GM21825 (cell line): ENCODE measurements around the gene GP1BB.
"Not testable (repeated sequence)": the region's sequence is repeated elsewhere in the genome, so short reads cannot be mapped to it uniquely, and the experiment has no call there.

ENCODE experiments used
- ATAC-seq: cut with Tn5 transposase; IDR thresholded peaks from one replicate; pipeline ENCODE4 v1.9.1; 2021; ENCODE audit warnings: mild to moderate bottlenecking, moderate library complexity; ENCODE audit not compliant: unreplicated experiment

Gene GP1BB

GRCh38 chr22:19723232-19723982 is at the start of gene GP1BB:
Gene GP1BB, plus strand, starts transcription at chr22:19723539. Its CDS starts 31 bp downstream, at chr22:19723570.
- ATAC-seq = no peak

- ATAC-seq = no peak
Measured at GRCh38 chr22:19673660-19674059, 49.7 kb upstream of the GP1BB start.

- ATAC-seq = no peak
Measured at GRCh38 chr22:19674129-19674928, 49.0 kb upstream of the GP1BB start.

- no peak for ATAC-seq
Measured at GRCh38 chr22:19674929-19675253, 48.4 kb upstream of the GP1BB start.

- no peak for ATAC-seq
Measured at GRCh38 chr22:19675428-19675827, 47.9 kb upstream of the GP1BB start.

- ATAC-seq = not testable (repeated sequence)
Measured at GRCh38 chr22:19676437-19676836, 46.9 kb upstream of the GP1BB start.

- ATAC-seq = no peak
Measured at GRCh38 chr22:19678949-19679521, 44.3 kb upstream of the GP1BB start.

GRCh38 chr22:19679522-19680101 is 43.7 kb upstream of the GP1BB start:
- ATAC-seq = no peak

- no peak for ATAC-seq
Measured at GRCh38 chr22:19680287-19680881, 43.0 kb upstream of the GP1BB start.

- ATAC-seq = no peak
Measured at GRCh38 chr22:19680911-19681862, 42.2 kb upstream of the GP1BB start.

- no peak for ATAC-seq
Measured at GRCh38 chr22:19681863-19682245, 41.5 kb upstream of the GP1BB start.

GRCh38 chr22:19686946-19687345 is 36.4 kb upstream of the GP1BB start:
- ATAC-seq = no peak

- no peak for ATAC-seq
Measured at GRCh38 chr22:19687561-19688300, 35.6 kb upstream of the GP1BB start.

- no peak for ATAC-seq
Measured at GRCh38 chr22:19688301-19689290, 34.7 kb upstream of the GP1BB start.

GRCh38 chr22:19689408-19689807 is 33.9 kb upstream of the GP1BB start:
- no peak for ATAC-seq

- no peak for ATAC-seq
Measured at GRCh38 chr22:19691007-19691720, 32.2 kb upstream of the GP1BB start.

- no peak for ATAC-seq
Measured at GRCh38 chr22:19691721-19692341, 31.5 kb upstream of the GP1BB start.
